Stimulated activated CD4-positive, alpha-beta T cell treated with anti-CD3 and anti-CD28 coated beads, Interleukin-12 subunit alpha, Interleukin-12 subunit beta, amount 100 ng/mL, for 4 hours (primary cell): Measurements from ENCODE around the gene C14orf119.
A peak's percentile ranks its signal among the peaks of the same experiment; 100 is the strongest.

Experiments
- DNase-seq: peaks from one replicate; pipeline ENCODE4 v3.0.0-alpha.2; 2020

Gene C14orf119

GRCh38 chr14:23112359-23113178 lies 17.3 kb downstream of the C14orf119 start:
- no peak for DNase-seq

- no peak for DNase-seq
Measured at GRCh38 chr14:23113431-23114119, 18.3 kb downstream of the C14orf119 start.

GRCh38 chr14:23114120-23114458 lies 18.8 kb downstream of the C14orf119 start:
- no peak for DNase-seq

- no peak for DNase-seq
Measured at GRCh38 chr14:23114669-23115038, 19.3 kb downstream of the C14orf119 start.

GRCh38 chr14:23115039-23115731 lies 19.9 kb downstream of the C14orf119 start:
- no peak for DNase-seq

- DNase-seq = no peak
Measured at GRCh38 chr14:23115918-23116317, 20.6 kb downstream of the C14orf119 start.

- no peak for DNase-seq
Measured at GRCh38 chr14:23117371-23118020, 22.2 kb downstream of the C14orf119 start.

- DNase-seq = no peak
Measured at GRCh38 chr14:23118506-23119362, 23.4 kb downstream of the C14orf119 start, which contains the start of gene CEBPE. CEBPE (minus strand) TSS chr14:23119255; CDS start chr14:23119091, 164 bp downstream.

- peak; percentile 24 for DNase-seq
Measured at GRCh38 chr14:23119363-23120327, 24.3 kb downstream of the C14orf119 start.

- DNase-seq = peak; percentile 67
Measured at GRCh38 chr14:23120541-23121251, 25.4 kb downstream of the C14orf119 start.

GRCh38 chr14:23121361-23121771 lies 26.1 kb downstream of the C14orf119 start:
- DNase-seq = no peak

GRCh38 chr14:23122086-23122485 lies 26.8 kb downstream of the C14orf119 start:
- DNase-seq = no peak

GRCh38 chr14:23123419-23123818 lies 28.1 kb downstream of the C14orf119 start:
- no peak for DNase-seq

GRCh38 chr14:23124337-23124954 lies 29.1 kb downstream of the C14orf119 start:
- no peak for DNase-seq

- no peak for DNase-seq
Measured at GRCh38 chr14:23125011-23125410, 29.7 kb downstream of the C14orf119 start.

GRCh38 chr14:23125933-23126524 lies 30.7 kb downstream of the C14orf119 start:
- DNase-seq = no peak

GRCh38 chr14:23126548-23127278 lies 31.4 kb downstream of the C14orf119 start:
- DNase-seq = no peak

GRCh38 chr14:23127861-23128260 lies 32.6 kb downstream of the C14orf119 start:
- no peak for DNase-seq
